ENCODE results near the gene TMEM163. TPM values are rescaled to one million over a fixed set of nuclear protein-coding genes. Genes with fewer than 3 reads are reported as not detected.

Gene TMEM163
- total RNA-seq, 2 experiments from 2014 or later: 0.51 TPM; not detected in 1

GRCh38 chr2:134660626-134661402, 58.0 kb downstream of the TMEM163 start:
- POLR2A ChIA-PET: interaction anchor here (0.6 to 2.2 kb wide), 4 partner anchors 19 to 237 kb away, joined by 3 to 6 read pairs (median 4); no protein-coding TSS in a partner anchor
- Histone ChIP-seq H3K4me1 (ENCODE audit: insufficient read depth, low read length, poor library complexity, severe bottlenecking) (no peaks in the 10 kb centered on the region), H3K4me3 (ENCODE audit: low read depth, low read length, poor library complexity, severe bottlenecking) (no peak overlapping the region), H3K36me3 (ENCODE audit: insufficient read depth, low read length) (no peaks in the 10 kb centered on the region), H3K4me2 (ENCODE audit: low read length) (no peak overlapping the region), H2AFZ (ENCODE audit: low read length) (no peak overlapping the region), H3K79me2 (ENCODE audit: insufficient read depth, low read depth, low read length) (no peaks in the 10 kb centered on the region), H3K27ac (ENCODE audit: low read depth, low read length, poor library complexity, severe bottlenecking) (no peak overlapping the region), H3K9me3 (ENCODE audit: low read length) (no peaks in the 10 kb centered on the region), H3K9me2 (ENCODE audit: insufficient read depth, low read length) (no peaks in the 10 kb centered on the region), H4K20me1 (ENCODE audit: insufficient read depth, low read length) (no peaks in the 10 kb centered on the region)
- intact Hi-C loops (cut with micrococcal nuclease; ENCODE audit: unreplicated experiment): no loop called here
- CTCF ChIA-PET (ENCODE audit: unreplicated experiment): interaction anchor here (0.9 kb wide), 1 partner anchor 10 kb away, joined by 3 read pairs; no protein-coding TSS in a partner anchor
- DNase-seq (ENCODE audit: low spot score): no peak
- no TSS peak for BruUV-seq (replicated peaks)
- TF ChIP-seq CTCF (conservative IDR thresholded peaks at IDR 0.05; ENCODE audit: low read length) (no peak), EZH2phosphoT487 (IDR thresholded peaks at IDR 0.05; ENCODE audit: borderline replicate concordance, low read depth, low read length) (no peak)

- H3K4me1 ChIP-seq (ENCODE audit: insufficient read depth, low read length, poor library complexity, severe bottlenecking): no peaks in the 10 kb centered on the region
- ChIA-PET CTCF (ENCODE audit: unreplicated experiment) (no interaction called here), POLR2A (interaction anchor here (1.6 to 2.2 kb wide), 3 partner anchors 80 to 238 kb away, joined by 4 to 6 read pairs (median 5); no protein-coding TSS in a partner anchor)
Observed at GRCh38 chr2:134659724-134660123, 59.1 kb downstream of the TMEM163 start.

More at GRCh38 chr2:134659724-134660123, 59.1 kb downstream of the TMEM163 start:
- H3K9me3 ChIP-seq (ENCODE audit: low read length): no peaks in the 10 kb centered on the region
- DNase-seq (ENCODE audit: low spot score): no peak
- H3K4me3 ChIP-seq (ENCODE audit: low read depth, low read length, poor library complexity, severe bottlenecking): no peak overlapping the region
- H3K27ac ChIP-seq (ENCODE audit: low read depth, low read length, poor library complexity, severe bottlenecking): no peak overlapping the region
- intact Hi-C loops (cut with micrococcal nuclease; ENCODE audit: unreplicated experiment): loop anchor here (5.0 kb wide), 1 partner anchor 238 kb away; no protein-coding TSS in a partner anchor
- no peak overlapping the region for H3K4me2 ChIP-seq (ENCODE audit: low read length)
- H2AFZ ChIP-seq (ENCODE audit: low read length): no peak overlapping the region
- H3K9me2 ChIP-seq (ENCODE audit: insufficient read depth, low read length): no peaks in the 10 kb centered on the region
- no peaks in the 10 kb centered on the region for H3K36me3 ChIP-seq (ENCODE audit: insufficient read depth, low read length)
- no peaks in the 10 kb centered on the region for H3K79me2 ChIP-seq (ENCODE audit: insufficient read depth, low read depth, low read length)
- TF ChIP-seq CTCF (conservative IDR thresholded peaks at IDR 0.05; ENCODE audit: low read length) (no peak), EZH2phosphoT487 (IDR thresholded peaks at IDR 0.05; ENCODE audit: borderline replicate concordance, low read depth, low read length) (no peak)
- H4K20me1 ChIP-seq (ENCODE audit: insufficient read depth, low read length): no peaks in the 10 kb centered on the region
- no TSS peak for BruUV-seq (replicated peaks)

Measured in OCI-LY7 (cell line).